GM12878 (cell line): Measurements from ENCODE around the gene GALNT17. TPM values are rescaled to one million over a fixed set of nuclear protein-coding genes. Genes with fewer than 3 reads are reported as not detected.

Experiments used
- ATAC-seq: fragments of 200-7000 bp; cut with Tn5 transposase; 3 replicates; pipeline ENCODE4 v1.9.1; 2020; ENCODE audit warnings: mild to moderate bottlenecking, moderate library complexity
- BruUV-seq: library from RNA; stranded (reverse); fragments of 400-500 nt; replicated peaks from 2 replicates; lab custom pipeline; 2021; lab: Mats Ljungman, UMichigan
- CTCF ChIA-PET: fragments of 300-600 bp; sonication (Branson Sonifier 250); formaldehyde crosslinking; extraction: SDS; loops from one replicate; lab custom pipeline; 2021; ENCODE audit warnings: inconsistent platforms; lab: Yijun Ruan, JAX
- POLR2A ChIA-PET: fragments of 350-600 bp; formaldehyde crosslinking; extraction: SDS; loops from one replicate; lab custom pipeline; 2021; ENCODE audit warnings: inconsistent platforms; lab: Charles Lee
- RAD21 ChIA-PET: fragments of 300-600 bp; sonication (Branson Sonifier 250); formaldehyde crosslinking; loops from one replicate; lab custom pipeline; 2023; ENCODE audit warnings: antibody characterized with exemption; ENCODE audit not compliant: unreplicated experiment; lab: Charles Lee
- SMC1A ChIA-PET: fragments of 300-600 bp; sonication (Branson Sonifier 250); formaldehyde crosslinking; loops from one replicate; lab custom pipeline; 2023; ENCODE audit not compliant: unreplicated experiment, uncharacterized antibody; lab: Charles Lee
- DNase-seq: peaks from one replicate; pipeline ENCODE4 v3.0.0-alpha.2; 2011; ENCODE audit warnings: low read depth, low spot score
- FAIRE-seq: peaks from 3 replicates; lab custom pipeline; 2011; peaks lifted over from hg19 to GRCh38; lab: Jason Lieb, UNC
- H2AFZ ChIP-seq: 2 replicates; pipeline ENCODE4 v1.6.0; 2011; ENCODE audit warnings: low read depth, low read length, control low read depth; ENCODE audit not compliant: control insufficient read depth
- H3K27ac ChIP-seq: 2 replicates; pipeline ENCODE4 v1.5.1; 2011; ENCODE audit warnings: control low read depth; ENCODE audit not compliant: control insufficient read depth, insufficient read depth
- H3K27me3 ChIP-seq, 2 experiments: replicated peaks in 1 of 2; 2 replicates each; pipeline versions ENCODE4 v1.6.0 to v1.6.1; 2011; ENCODE audit warnings: low read length in 1 of 2; ENCODE audit not compliant: control insufficient read depth in 2 of 2, insufficient read depth in 2 of 2
- H3K36me3 ChIP-seq, 2 experiments: 2 replicates each; pipeline ENCODE4 v1.5.1; 2011; ENCODE audit warnings: low read length in 1 of 2; ENCODE audit not compliant: control insufficient read depth in 2 of 2, insufficient read depth in 2 of 2
- H3K4me1 ChIP-seq: 2 replicates; pipeline ENCODE4 v1.6.1; 2011; ENCODE audit warnings: mild to moderate bottlenecking, low read length, moderate library complexity, mixed read lengths; ENCODE audit not compliant: control insufficient read depth, insufficient read depth
- H3K4me2 ChIP-seq: 2 replicates; pipeline ENCODE4 v1.6.0; 2011; ENCODE audit warnings: control low read depth; ENCODE audit not compliant: control insufficient read depth, insufficient read depth
- H3K4me3 ChIP-seq: fragments of 200-600 bp; sonication (generic); 2 replicates; pipeline ENCODE4 v1.5.1; 2016
- H3K79me2 ChIP-seq: 2 replicates; pipeline ENCODE4 v1.6.0; 2011; ENCODE audit warnings: low read length; ENCODE audit not compliant: control insufficient read depth, insufficient read depth
- H3K9ac ChIP-seq: 2 replicates; pipeline ENCODE4 v1.8.0; 2011; ENCODE audit warnings: low read length, control low read depth, mixed read lengths; ENCODE audit not compliant: control insufficient read depth, insufficient read depth
- H3K9me3 ChIP-seq: replicated peaks from 3 replicates; pipeline ENCODE4 v1.5.1; 2011; ENCODE audit warnings: mild to moderate bottlenecking, low read length; ENCODE audit not compliant: control insufficient read depth, insufficient read depth
- H4K20me1 ChIP-seq: 2 replicates; pipeline ENCODE4 v1.6.0; 2011; ENCODE audit not compliant: control insufficient read depth, insufficient read depth
- ASH2L ChIP-seq: fragments of 300-600, 200-600 bp; sonication (generic); IDR thresholded peaks from 2 replicates; pipeline ENCODE4 v1.6.1; 2017; ENCODE audit warnings: low read depth, mild to moderate bottlenecking, borderline replicate concordance
- CHD2 ChIP-seq: IDR thresholded peaks from 2 replicates; pipeline ENCODE4 v1.6.1; 2011; ENCODE audit warnings: low read depth, low read length, improper control_type of control experiment, borderline replicate concordance
- CREB1 ChIP-seq: IDR thresholded peaks from 2 replicates; pipeline ENCODE4 v1.6.1; 2012; ENCODE audit warnings: low read depth, mild to moderate bottlenecking, inconsistent platforms
- ESRRA ChIP-seq: IDR thresholded peaks from 2 replicates; pipeline ENCODE4 v1.6.1; 2012; ENCODE audit warnings: mild to moderate bottlenecking, low read length, improper control_type of control experiment
- HDGF ChIP-seq: fragments of 450-650 bp; IDR thresholded peaks from 2 replicates; pipeline ENCODE4 v1.6.1; 2016; ENCODE audit warnings: antibody characterized with exemption
- IKZF2 ChIP-seq, 2 experiments: fragments of 450-650 bp; IDR thresholded peaks; 2 replicates each; pipeline ENCODE4 v1.6.1; 2017; ENCODE audit warnings: mild to moderate bottlenecking in 2 of 2, moderate library complexity in 2 of 2
- JUNB ChIP-seq: IDR thresholded peaks from 2 replicates; pipeline ENCODE4 v1.6.1; 2016; ENCODE audit warnings: antibody characterized with exemption, mild to moderate bottlenecking
- KDM1A ChIP-seq: fragments of 200-600 bp; sonication (generic); IDR thresholded peaks from 2 replicates; pipeline ENCODE4 v1.6.1; 2016; ENCODE audit warnings: borderline replicate concordance
- PAX5 ChIP-seq: IDR thresholded peaks from 2 replicates; pipeline ENCODE4 v1.6.1; 2011; ENCODE audit warnings: low read depth, low read length, borderline replicate concordance
- POU2F2 ChIP-seq: IDR thresholded peaks from 3 replicates; pipeline ENCODE4 v1.6.1; 2011; ENCODE audit warnings: low read depth, mild to moderate bottlenecking, low read length, borderline replicate concordance
- RELA ChIP-seq: fragments of 450-650 bp; IDR thresholded peaks from 2 replicates; pipeline ENCODE4 v1.8.0; 2014; ENCODE audit warnings: borderline replicate concordance; ENCODE audit not compliant: partially characterized antibody
- SREBF1 ChIP-seq: IDR thresholded peaks from 2 replicates; pipeline ENCODE4 v1.6.1; 2012; ENCODE audit warnings: mild to moderate bottlenecking, low read length
- STAT3 ChIP-seq: IDR thresholded peaks from 2 replicates; pipeline ENCODE4 v1.6.1; 2011; ENCODE audit warnings: low read depth, low read length, improper control_type of control experiment
- SUZ12 ChIP-seq: fragments of 200-600 bp; sonication (generic); IDR thresholded peaks from one replicate; pipeline ENCODE4 v1.6.1; 2018; ENCODE audit warnings: antibody characterized with exemption, mild to moderate bottlenecking; ENCODE audit not compliant: unreplicated experiment
- TARDBP ChIP-seq: IDR thresholded peaks from 2 replicates; pipeline ENCODE4 v1.6.1; 2016; ENCODE audit warnings: borderline replicate concordance
- USF2 ChIP-seq: IDR thresholded peaks from 2 replicates; pipeline ENCODE4 v1.6.1; 2011; ENCODE audit warnings: low read depth, low read length, improper control_type of control experiment, borderline replicate concordance
- YBX1 ChIP-seq: fragments of 450-650 bp; IDR thresholded peaks from 2 replicates; pipeline ENCODE4 v1.6.1; 2016; ENCODE audit warnings: antibody characterized with exemption
- ZNF207 ChIP-seq: fragments of 450-650 bp; IDR thresholded peaks from 2 replicates; pipeline ENCODE4 v1.6.1; 2014; ENCODE audit warnings: antibody characterized with exemption, mild to moderate bottlenecking, borderline replicate concordance
- ZNF24 ChIP-seq: fragments of 450-650 bp; IDR thresholded peaks from 2 replicates; pipeline ENCODE4 v1.6.1; 2017; ENCODE audit warnings: antibody characterized with exemption, mild to moderate bottlenecking
- WGBS: methylation state at CpG from one replicate; pipeline ENCODE4 v1.1.6; 2016; ENCODE audit warnings: low lambda C conversion rate; ENCODE audit not compliant: insufficient replicate concordance, insufficient coverage; ENCODE audit errors: missing lambda C conversion rate; 5-methylcytosine and 5-hydroxymethylcytosine counted together
- in situ Hi-C: fragments of 300-500 bp; cut with MboI; formaldehyde crosslinking; loops from 9 replicates; pipeline ENCODE4 v1.14.3; 2018; ENCODE audit warnings: mixed read lengths
- intact Hi-C: fragments of 100-400 bp; cut with micrococcal nuclease; formaldehyde crosslinking; loops from one replicate; pipeline ENCODE4 v1.14.2; 2022; ENCODE audit not compliant: unreplicated experiment
- polyA plus RNA-seq, 11 experiments: library from polyadenylated mRNA; depleted of rRNA in 4 of 11; unstranded in 6 of 11; stranded (reverse) in 5 of 11; fragments of >200 nt; fragmentation: Nextera tagmentation in 4 of 11; fragmentation: Illumina TruSeq in 1 of 11; extraction: Ambion mirVana in 4 of 11; extraction: Trizol in 1 of 11; gene quantifications; 1 replicate in 1 of 11; 2 replicates in 10 of 11; pipeline versions ENCODE4 v1.2.1 to v1.2.3, GENCODE V29; 2011 to 2016; ENCODE audit warnings: inconsistent platforms in 2 of 11, missing spikeins in 2 of 11, low read depth in 1 of 11
- total RNA-seq, 4 experiments: library from RNA; depleted of rRNA in 3 of 4; stranded (reverse); fragments of >200 nt in 3 of 4; fragmentation: Illumina TruSeq in 1 of 4; extraction: Trizol in 1 of 4; gene quantifications; 2 replicates each; pipeline versions ENCODE4 v1.2.1 to v1.2.3, GENCODE V29; 2013 to 2021

Gene GALNT17
- total and polyA plus RNA-seq, 10 of the 15 experiments (the other 5 are each of a cell fraction or from before 2014, with no cell fraction given): 0.12 to 0.15 TPM; not detected in 8

- POLR2A ChIA-PET: no interaction called here
- SMC1A ChIA-PET: no interaction called here
- Histone ChIP-seq H3K4me2 (no peak overlapping the region), H3K4me3 (no peak overlapping the region), H3K36me3 (no peaks in the 10 kb centered on the region), H3K9me3 (no peaks in the 10 kb centered on the region; the same call in 2 of the 3 replicates), H4K20me1 (no peaks in the 10 kb centered on the region), H3K79me2 (no peaks in the 10 kb centered on the region), H3K27ac (no peak overlapping the region), H3K9ac (no peak overlapping the region), H3K4me1 (no peaks in the 10 kb centered on the region), H2AFZ (no peak overlapping the region), H3K27me3 (no peaks in the 10 kb centered on the region)
- no peak for ATAC-seq
- in situ Hi-C loops: no loop called here
- no TSS peak for BruUV-seq
- FAIRE-seq: no peak
- intact Hi-C loops: no loop called here
- DNase-seq: no peak
- TF ChIP-seq ESRRA (no peak), POU2F2 (no peak), USF2 (no peak), TARDBP (no peak), SUZ12 (no peak), HDGF (no peak), ZNF24 (no peak)
- WGBS: 0% methylated on average over 3 of the region's 3 CpGs
- RAD21 ChIA-PET: no interaction called here
- CTCF ChIA-PET: no interaction called here
These were observed 277.7 kb downstream of the GALNT17 start for GRCh38 chr7:71409550-71410157.

DNA sequence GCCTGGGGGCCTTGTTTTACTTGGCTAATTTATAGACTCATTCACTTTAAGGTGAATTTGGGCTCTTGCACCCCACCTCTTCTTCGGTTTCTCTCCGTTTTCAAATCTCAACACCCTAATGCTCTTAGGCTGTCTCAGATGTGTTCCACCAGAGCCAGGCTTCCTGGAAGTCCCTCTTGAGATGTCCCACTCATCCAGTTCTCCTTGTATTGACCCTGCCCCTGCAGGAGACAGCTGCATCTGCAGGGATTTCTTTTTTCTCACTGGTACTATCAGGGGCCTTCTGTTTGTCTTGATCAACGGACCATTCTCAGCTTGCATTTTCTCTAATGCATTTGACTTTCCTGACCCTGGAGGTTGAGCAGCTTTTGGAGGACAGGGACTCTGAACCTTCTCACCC is 279.5 kb downstream of the GALNT17 start:
- intact Hi-C loops: no loop called here
- no peak for FAIRE-seq
- TF ChIP-seq IKZF2 (IDR thresholded peaks at IDR 0.05) (no peak), KDM1A (no peak), PAX5 (no peak), ZNF207 (no peak), SUZ12 (no peak), YBX1 (no peak), JUNB (no peak), CREB1 (no peak), ASH2L (no peak), RELA (no peak), STAT3 (no peak), SREBF1 (no peak), CHD2 (no peak)

More for the DNA sequence above, 279.5 kb downstream of the GALNT17 start:
- Histone ChIP-seq H3K4me3 (no peak overlapping the region), H3K36me3 (no peaks in the 10 kb centered on the region), H3K4me2 (no peak overlapping the region), H3K27ac (no peak overlapping the region), H3K79me2 (no peaks in the 10 kb centered on the region), H3K9me3 (no peaks in the 10 kb centered on the region; the same call in 2 of the 3 replicates), H3K4me1 (no peaks in the 10 kb centered on the region), H2AFZ (no peak overlapping the region), H4K20me1 (no peaks in the 10 kb centered on the region), H3K9ac (no peak overlapping the region), H3K27me3 (no peaks in the 10 kb centered on the region)
- WGBS: 61% methylated on average over 3 of the region's 3 CpGs
- BruUV-seq: no TSS peak
- ChIA-PET CTCF (no interaction called here), RAD21 (no interaction called here), POLR2A (no interaction called here), SMC1A (interaction anchor here (0.7 kb wide), 1 partner anchor 1948 kb away, joined by 3 read pairs; no protein-coding TSS in a partner anchor)
- in situ Hi-C loops: no loop called here
- ATAC-seq (no peak), DNase-seq (no peak)
